HepG2 (cell line): Measurements from ENCODE around the gene TNK1. TPM values are rescaled to one million over a fixed set of nuclear protein-coding genes. Genes with fewer than 3 reads are reported as not detected.

Experiments
- ARNT2 ChIP-seq: sonication (generic); formaldehyde crosslinking; IDR thresholded peaks from 2 replicates; pipeline ENCODE4 v1.8.0; 2022; ENCODE audit warnings: mild to moderate bottlenecking, low read depth, missing genetic modification reagents, moderate library complexity
- ETV5 ChIP-seq: IDR thresholded peaks from 2 replicates; pipeline ENCODE4 v1.6.1; 2018; ENCODE audit warnings: missing biosample characterization, missing genetic modification reagents, inconsistent platforms, borderline replicate concordance
- FIP1L1 ChIP-seq: fragments of 200-400 bp; formaldehyde crosslinking; IDR thresholded peaks from 2 replicates; pipeline ENCODE4 v1.6.1; 2018; ENCODE audit warnings: low read depth, mild to moderate bottlenecking, low read length, moderate library complexity, borderline replicate concordance; ENCODE audit not compliant: insufficient read depth
- HDAC6 ChIP-seq: fragments of 200-600 bp; sonication (generic); IDR thresholded peaks from 2 replicates; pipeline ENCODE4 v1.7.0; 2017; ENCODE audit warnings: mild to moderate bottlenecking, antibody characterized with exemption, low read length, low read depth
- KDM5A ChIP-seq: fragments of 200-600 bp; sonication (generic); IDR thresholded peaks from 2 replicates; pipeline ENCODE4 v1.7.0; 2018; ENCODE audit warnings: antibody characterized with exemption, mild to moderate bottlenecking, low read length, borderline replicate concordance
- KDM5B ChIP-seq: sonication (generic); formaldehyde crosslinking; IDR thresholded peaks from 2 replicates; pipeline ENCODE4 v1.4.0; 2020; ENCODE audit warnings: missing genetic modification reagents, mild to moderate bottlenecking, borderline replicate concordance
- NR2F2 ChIP-seq: IDR thresholded peaks from 2 replicates; pipeline ENCODE4 v1.6.1; 2012; ENCODE audit warnings: low read depth, inconsistent platforms, borderline replicate concordance
- SALL2 ChIP-seq: sonication (generic); formaldehyde crosslinking; IDR thresholded peaks from 2 replicates; pipeline ENCODE4 v1.8.1; 2023; ENCODE audit warnings: mild to moderate bottlenecking, missing genetic modification reagents, inconsistent platforms
- SNAPC2 ChIP-seq: sonication (generic); formaldehyde crosslinking; IDR thresholded peaks from 2 replicates; pipeline ENCODE4 v1.8.1; 2022; ENCODE audit warnings: mild to moderate bottlenecking, missing genetic modification reagents
- TCF7L2 ChIP-seq: IDR thresholded peaks from 2 replicates; pipeline ENCODE4 v1.6.1; 2011; ENCODE audit warnings: mild to moderate bottlenecking, low read depth, low read length, moderate library complexity
- ZNF205 ChIP-seq: IDR thresholded peaks from 2 replicates; pipeline ENCODE4 v1.6.1; 2018; ENCODE audit warnings: missing biosample characterization, missing genetic modification reagents
- ZNF260 ChIP-seq: sonication (generic); formaldehyde crosslinking; IDR thresholded peaks from 2 replicates; pipeline ENCODE4 v1.4.0; 2020; ENCODE audit warnings: missing genetic modification reagents, low read depth, mild to moderate bottlenecking, borderline replicate concordance
- ZNF501 ChIP-seq: sonication (generic); formaldehyde crosslinking; IDR thresholded peaks from 2 replicates; pipeline ENCODE4 v1.5.1; 2020; ENCODE audit warnings: mild to moderate bottlenecking, moderate library complexity, missing genetic modification reagents
- ZNF776 ChIP-seq: sonication (generic); formaldehyde crosslinking; IDR thresholded peaks from 2 replicates; pipeline ENCODE4 v1.4.0; 2020; ENCODE audit warnings: mild to moderate bottlenecking, missing genetic modification reagents
- ZNF777 ChIP-seq: sonication (generic); formaldehyde crosslinking; IDR thresholded peaks from 2 replicates; pipeline ENCODE4 v1.4.0; 2020; ENCODE audit warnings: missing genetic modification reagents
- polyA plus RNA-seq, 8 experiments: library from polyadenylated mRNA; depleted of rRNA in 3 of 8; stranded (reverse) in 7 of 8; unstranded in 1 of 8; fragments of >200 nt; fragmentation: Illumina TruSeq in 4 of 8; extraction: Trizol in 4 of 8; gene quantifications; 2 replicates each; pipeline versions ENCODE4 v1.2.1 to v1.2.3, GENCODE V29; 2011 to 2016; ENCODE audit warnings: low read depth in 4 of 8, missing spikeins in 1 of 8, mixed read lengths in 1 of 8; ENCODE audit not compliant: insufficient read depth in 1 of 8
- total RNA-seq, 5 experiments: library from RNA; depleted of rRNA; stranded (reverse); fragments of >200 nt; fragmentation: Illumina TruSeq; extraction: Trizol; gene quantifications; 2 replicates each; pipeline ENCODE4 v1.2.3, GENCODE V29; 2016; ENCODE audit warnings: low read depth in 1 of 5
- TF ChIP-seq, protein P1 (sequence below): sonication (generic); formaldehyde crosslinking; IDR thresholded peaks from 2 replicates; pipeline ENCODE4 v1.8.0; 2022; ENCODE audit warnings: low read depth, missing genetic modification reagents
- TF ChIP-seq, protein P2 (sequence below): sonication (generic); formaldehyde crosslinking; IDR thresholded peaks from 2 replicates; pipeline ENCODE4 v1.5.0; 2020; ENCODE audit warnings: mild to moderate bottlenecking, low read depth, missing genetic modification reagents, borderline replicate concordance
- TF ChIP-seq, protein P3 (sequence below), 2 experiments: fragments of 450-650 bp in 1 of 2; sonication (generic) in 1 of 2; formaldehyde crosslinking; IDR thresholded peaks; 2 replicates each; pipeline versions ENCODE4 v1.5.0 to v1.8.0; 2020 to 2022; ENCODE audit warnings: mild to moderate bottlenecking in 1 of 2, missing genetic modification reagents in 1 of 2
- TF ChIP-seq, protein P4 (sequence below): sonication (generic); formaldehyde crosslinking; IDR thresholded peaks from 2 replicates; pipeline ENCODE4 v1.4.0; 2020; ENCODE audit warnings: mild to moderate bottlenecking, missing genetic modification reagents
- TF ChIP-seq, protein P5 (sequence below): sonication (generic); formaldehyde crosslinking; IDR thresholded peaks from 2 replicates; pipeline ENCODE4 v1.5.1; 2020; ENCODE audit warnings: missing genetic modification reagents, mild to moderate bottlenecking, borderline replicate concordance
- TF ChIP-seq, protein P6 (sequence below): sonication (generic); formaldehyde crosslinking; IDR thresholded peaks from 2 replicates; pipeline ENCODE4 v1.8.1; 2023; ENCODE audit warnings: mild to moderate bottlenecking, missing genetic modification reagents, borderline replicate concordance

TNK1 gene
- total and polyA plus RNA-seq, 2 of the 13 experiments (the other 11 are each of a cell fraction or from before 2014, with no cell fraction given), result 2.0 to 3.5 TPM

DNA sequence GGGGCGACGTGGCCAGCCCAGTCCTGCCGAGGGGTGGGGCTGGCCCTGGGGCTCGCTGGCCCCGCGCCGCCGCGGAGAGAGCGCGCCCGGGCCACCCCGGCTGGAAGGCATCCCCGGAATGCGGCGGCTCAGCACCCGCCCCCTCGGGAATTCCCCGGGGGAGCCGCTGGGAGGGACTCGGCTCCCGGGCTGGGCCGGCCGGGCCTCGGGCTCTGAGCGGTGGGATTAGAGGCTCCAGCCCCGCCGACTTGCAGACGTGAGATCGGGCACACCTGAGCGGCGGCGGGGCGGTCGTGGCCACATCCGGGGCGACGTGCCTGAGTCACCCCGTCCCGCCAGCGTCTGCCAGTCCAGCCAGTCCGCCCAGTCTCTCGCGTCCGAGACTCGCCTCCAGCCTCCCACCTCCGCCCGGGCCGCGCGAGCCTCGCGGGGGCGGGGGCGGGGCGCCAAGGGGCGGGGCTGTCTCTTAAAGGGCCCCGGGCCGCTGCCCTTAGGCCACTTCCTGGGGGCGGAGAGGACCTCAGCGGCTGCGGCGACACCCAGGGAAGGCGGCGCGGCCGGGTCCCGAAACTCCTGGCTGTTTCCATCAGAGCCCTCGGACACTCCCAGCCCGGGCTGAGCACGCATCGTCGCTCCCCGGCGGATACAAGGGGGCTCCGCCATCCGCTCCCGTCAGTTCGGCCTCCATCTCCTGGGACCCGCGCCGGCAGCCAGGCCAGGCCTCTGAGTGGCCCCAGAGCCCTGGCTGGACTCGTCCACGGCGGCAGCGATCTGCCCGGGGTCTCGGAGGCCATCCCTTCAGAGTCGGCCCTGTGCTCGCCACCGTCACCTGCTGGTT lies 29.0 kb upstream of the TNK1 start, which contains the start of gene KCTD11 (continued):
- TF ChIP-seq, protein P1, sequence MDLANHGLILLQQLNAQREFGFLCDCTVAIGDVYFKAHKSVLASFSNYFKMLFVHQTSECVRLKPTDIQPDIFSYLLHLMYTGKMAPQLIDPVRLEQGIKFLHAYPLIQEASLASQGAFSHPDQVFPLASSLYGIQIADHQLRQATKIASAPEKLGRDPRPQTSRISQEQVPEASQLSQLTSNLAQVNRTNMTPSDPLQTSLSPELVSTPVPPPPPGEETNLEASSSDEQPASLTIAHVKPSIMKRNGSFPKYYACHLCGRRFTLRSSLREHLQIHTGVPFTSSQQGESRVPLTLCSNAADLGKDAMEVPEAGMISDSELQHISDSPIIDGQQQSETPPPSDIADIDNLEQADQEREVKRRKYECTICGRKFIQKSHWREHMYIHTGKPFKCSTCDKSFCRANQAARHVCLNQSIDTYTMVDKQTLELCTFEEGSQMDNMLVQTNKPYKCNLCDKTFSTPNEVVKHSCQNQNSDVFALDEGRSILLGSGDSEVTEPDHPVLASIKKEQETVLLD (CRISPR knock-in tag), result peak; percentile 86; the same call in 1 of the 2 replicates
- TF ChIP-seq ZNF260 (CRISPR knock-in tag) (no peak; the same call in 1 of the 2 replicates), NR2F2 (peak; percentile 11; the same call in 1 of the 2 replicates), HDAC6 (no peak), FIP1L1 (no peak), TCF7L2 (no peak), KDM5B (CRISPR knock-in tag) (peak; percentile 37; the same call in 1 of the 2 replicates), ZNF777 (CRISPR knock-in tag) (peak; percentile 81), SALL2 (CRISPR knock-in tag) (peak; percentile 74; the same call in 1 of the 2 replicates), ZNF501 (CRISPR knock-in tag) (peak; percentile 51), ETV5 (peak; percentile 91), KDM5A (no peak), ZNF205 (CRISPR knock-in tag) (no peak), SNAPC2 (CRISPR knock-in tag) (no peak), ARNT2 (CRISPR knock-in tag) (peak; percentile 72), ZNF776 (CRISPR knock-in tag) (peak; percentile 79)
- TF ChIP-seq, protein P2, sequence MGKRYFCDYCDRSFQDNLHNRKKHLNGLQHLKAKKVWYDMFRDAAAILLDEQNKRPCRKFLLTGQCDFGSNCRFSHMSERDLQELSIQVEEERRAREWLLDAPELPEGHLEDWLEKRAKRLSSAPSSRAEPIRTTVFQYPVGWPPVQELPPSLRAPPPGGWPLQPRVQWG (CRISPR knock-in tag), result no peak
- TF ChIP-seq, protein P3, sequence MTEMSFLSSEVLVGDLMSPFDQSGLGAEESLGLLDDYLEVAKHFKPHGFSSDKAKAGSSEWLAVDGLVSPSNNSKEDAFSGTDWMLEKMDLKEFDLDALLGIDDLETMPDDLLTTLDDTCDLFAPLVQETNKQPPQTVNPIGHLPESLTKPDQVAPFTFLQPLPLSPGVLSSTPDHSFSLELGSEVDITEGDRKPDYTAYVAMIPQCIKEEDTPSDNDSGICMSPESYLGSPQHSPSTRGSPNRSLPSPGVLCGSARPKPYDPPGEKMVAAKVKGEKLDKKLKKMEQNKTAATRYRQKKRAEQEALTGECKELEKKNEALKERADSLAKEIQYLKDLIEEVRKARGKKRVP (CRISPR knock-in tag; IDR thresholded peaks at IDR 0.05), result peak in 1 of 2 experiments; percentile 32; a peak in 1 of 4 replicates
- TF ChIP-seq, protein P4, sequence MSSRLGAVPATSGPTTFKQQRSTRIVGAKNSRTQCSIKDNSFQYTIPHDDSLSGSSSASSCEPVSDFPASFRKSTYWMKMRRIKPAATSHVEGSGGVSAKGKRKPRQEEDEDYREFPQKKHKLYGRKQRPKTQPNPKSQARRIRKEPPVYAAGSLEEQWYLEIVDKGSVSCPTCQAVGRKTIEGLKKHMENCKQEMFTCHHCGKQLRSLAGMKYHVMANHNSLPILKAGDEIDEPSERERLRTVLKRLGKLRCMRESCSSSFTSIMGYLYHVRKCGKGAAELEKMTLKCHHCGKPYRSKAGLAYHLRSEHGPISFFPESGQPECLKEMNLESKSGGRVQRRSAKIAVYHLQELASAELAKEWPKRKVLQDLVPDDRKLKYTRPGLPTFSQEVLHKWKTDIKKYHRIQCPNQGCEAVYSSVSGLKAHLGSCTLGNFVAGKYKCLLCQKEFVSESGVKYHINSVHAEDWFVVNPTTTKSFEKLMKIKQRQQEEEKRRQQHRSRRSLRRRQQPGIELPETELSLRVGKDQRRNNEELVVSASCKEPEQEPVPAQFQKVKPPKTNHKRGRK (CRISPR knock-in tag), result no peak
- TF ChIP-seq, protein P5, sequence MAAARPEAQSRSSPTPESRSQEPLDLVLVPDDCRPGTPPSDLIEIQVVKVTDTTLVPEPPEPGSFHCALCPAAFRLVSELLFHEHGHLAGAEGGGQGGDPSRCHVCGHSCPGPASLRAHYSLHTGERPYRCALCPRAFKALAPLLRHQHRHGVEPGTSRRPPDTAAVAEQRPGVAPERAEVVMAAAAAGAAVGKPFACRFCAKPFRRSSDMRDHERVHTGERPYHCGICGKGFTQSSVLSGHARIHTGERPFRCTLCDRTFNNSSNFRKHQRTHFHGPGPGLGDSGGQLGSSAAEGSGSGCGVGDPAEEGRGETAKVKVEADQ, result peak; percentile 62; the same call in 1 of the 2 replicates
- TF ChIP-seq, protein P6, sequence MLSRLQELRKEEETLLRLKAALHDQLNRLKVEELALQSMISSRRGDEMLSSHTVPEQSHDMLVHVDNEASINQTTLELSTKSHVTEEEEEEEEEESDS (CRISPR knock-in tag), result no peak
